ENCODE results near the gene TBX21. TPM values are rescaled to one million over a fixed set of nuclear protein-coding genes. Genes with fewer than 3 reads are reported as not detected.
A peak's percentile ranks its signal among the peaks of the same experiment; 100 is the strongest.

The TBX21 gene
- total and polyA plus RNA-seq, 7 donors: 0.04 to 0.36 (median 0.12) TPM; not detected in 1

DNA sequence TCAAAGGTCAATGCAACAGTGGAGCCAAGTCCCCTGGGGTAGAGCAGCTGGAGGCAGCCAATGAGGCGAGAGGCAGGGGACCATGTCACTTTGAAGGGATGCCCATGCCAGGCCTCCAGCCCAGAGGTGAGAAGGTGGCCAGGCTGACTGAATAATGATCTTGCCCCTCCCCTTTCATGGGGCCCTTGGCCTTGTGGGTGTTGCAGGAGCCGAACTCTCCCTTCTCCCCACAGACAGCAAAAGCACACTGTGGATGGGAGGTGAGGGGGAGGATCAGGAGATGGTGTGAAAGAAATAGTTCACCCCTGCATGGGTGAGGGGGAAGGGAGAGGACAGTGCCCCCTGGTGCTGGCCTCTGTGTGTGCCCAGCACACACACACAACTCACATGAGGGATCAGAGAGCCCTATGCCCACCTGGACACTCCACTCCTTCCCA lies 15.8 kb upstream of the TBX21 start:
- H3K27me3 ChIP-seq (ENCODE audit: insufficient read depth in 3 of 3, low read length in 2 of 3): peaks cover 0 to 39% (median 19%) of the 10 kb centered on the region in 3 donors
- peak in 2 of 4 donors; percentile 37 to 58 for ATAC-seq
- 54 to 69% (median 67%) methylated on average over 2 of the region's 2 CpGs for WGBS, 3 donors

GRCh38 chr17:47717979-47718621 lies 14.9 kb upstream of the TBX21 start:
- intact Hi-C loops (cut with DNase I): no loop called here
- DNase-seq (no peak), ATAC-seq (no peak)
- H3K4me3 ChIP-seq: no peak overlapping the region
- TF ChIP-seq, protein P1, sequence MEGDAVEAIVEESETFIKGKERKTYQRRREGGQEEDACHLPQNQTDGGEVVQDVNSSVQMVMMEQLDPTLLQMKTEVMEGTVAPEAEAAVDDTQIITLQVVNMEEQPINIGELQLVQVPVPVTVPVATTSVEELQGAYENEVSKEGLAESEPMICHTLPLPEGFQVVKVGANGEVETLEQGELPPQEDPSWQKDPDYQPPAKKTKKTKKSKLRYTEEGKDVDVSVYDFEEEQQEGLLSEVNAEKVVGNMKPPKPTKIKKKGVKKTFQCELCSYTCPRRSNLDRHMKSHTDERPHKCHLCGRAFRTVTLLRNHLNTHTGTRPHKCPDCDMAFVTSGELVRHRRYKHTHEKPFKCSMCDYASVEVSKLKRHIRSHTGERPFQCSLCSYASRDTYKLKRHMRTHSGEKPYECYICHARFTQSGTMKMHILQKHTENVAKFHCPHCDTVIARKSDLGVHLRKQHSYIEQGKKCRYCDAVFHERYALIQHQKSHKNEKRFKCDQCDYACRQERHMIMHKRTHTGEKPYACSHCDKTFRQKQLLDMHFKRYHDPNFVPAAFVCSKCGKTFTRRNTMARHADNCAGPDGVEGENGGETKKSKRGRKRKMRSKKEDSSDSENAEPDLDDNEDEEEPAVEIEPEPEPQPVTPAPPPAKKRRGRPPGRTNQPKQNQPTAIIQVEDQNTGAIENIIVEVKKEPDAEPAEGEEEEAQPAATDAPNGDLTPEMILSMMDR (IDR thresholded peaks at IDR 0.05): no peak
- no peaks in the 10 kb centered on the region for H3K9me3 ChIP-seq
- no peak overlapping the region for H3K27ac ChIP-seq
- H3K4me1 ChIP-seq: no peaks in the 10 kb centered on the region
- H3K36me3 ChIP-seq (ENCODE audit: insufficient read depth in 1 of 2, low read depth in 1 of 2): no peaks in the 10 kb centered on the region
- WGBS, 3 donors: 34 to 39% (median 38%) methylated on average over 9 of the region's 9 CpGs
- H3K27me3 ChIP-seq (ENCODE audit: insufficient read depth in 3 of 3, low read length in 2 of 3): peaks cover 0 to 44% (median 19%) of the 10 kb centered on the region in 3 donors

More for the DNA sequence above, 15.8 kb upstream of the TBX21 start:
- no peaks in the 10 kb centered on the region for H3K36me3 ChIP-seq (ENCODE audit: insufficient read depth in 1 of 2, low read depth in 1 of 2)
- H3K27ac ChIP-seq: no peak overlapping the region
- no peak for DNase-seq
- H3K9me3 ChIP-seq: no peaks in the 10 kb centered on the region
- H3K4me1 ChIP-seq: no peaks in the 10 kb centered on the region
- no peak overlapping the region for H3K4me3 ChIP-seq
- TF ChIP-seq, protein P1 (IDR thresholded peaks at IDR 0.05): no peak
- intact Hi-C loops (cut with DNase I): no loop called here

- Histone ChIP-seq H3K9me3 (no peaks in the 10 kb centered on the region), H3K27me3 (ENCODE audit: insufficient read depth in 3 of 3, low read length in 2 of 3) (peaks cover 0 to 48% (median 19%) of the 10 kb centered on the region in 3 donors), H3K27ac (no peak overlapping the region), H3K36me3 (ENCODE audit: insufficient read depth in 1 of 2, low read depth in 1 of 2) (no peaks in the 10 kb centered on the region), H3K4me3 (no peak overlapping the region), H3K4me1 (no peaks in the 10 kb centered on the region)
- DNase-seq: no peak
- intact Hi-C loops (cut with DNase I): no loop called here
- 53 to 58% (median 55%) methylated on average over 8 of the region's 8 CpGs for WGBS, 3 donors
- TF ChIP-seq, protein P1 (IDR thresholded peaks at IDR 0.05): no peak
- ATAC-seq: no peak
Measured at GRCh38 chr17:47718634-47719405, 14.2 kb upstream of the TBX21 start.

- Histone ChIP-seq H3K4me1 (no peaks in the 10 kb centered on the region), H3K27ac (no peak overlapping the region), H3K36me3 (ENCODE audit: insufficient read depth in 1 of 2, low read depth in 1 of 2) (no peaks in the 10 kb centered on the region), H3K4me3 (no peak overlapping the region), H3K9me3 (no peaks in the 10 kb centered on the region), H3K27me3 (ENCODE audit: insufficient read depth in 3 of 3, low read length in 2 of 3) (peaks cover 0 to 48% (median 19%) of the 10 kb centered on the region in 3 donors)
- TF ChIP-seq, protein P1 (IDR thresholded peaks at IDR 0.05): no peak
- ATAC-seq (no peak), DNase-seq (no peak)
- 74 to 79% (median 75%) methylated on average over 9 of the region's 9 CpGs for WGBS, 3 donors
- intact Hi-C loops (cut with DNase I): no loop called here
Measured at GRCh38 chr17:47719411-47720152, 13.5 kb upstream of the TBX21 start.

Measured in psoas muscle (tissue), 8 donors.